Right lobe of liver (tissue), 6 donors: ENCODE data around the gene INO80E. TPM values are rescaled to one million over a fixed set of nuclear protein-coding genes. Genes with fewer than 3 reads are reported as not detected.

ENCODE experiments used
- ATAC-seq, 4 donors: fragments of 200-7000 bp; cut with Tn5 transposase; one replicate each; pipeline ENCODE4 v1.9.1; 2020; ENCODE audit warnings: mild to moderate bottlenecking in 4 of 4, moderate library complexity in 4 of 4
- DNase-seq, 3 donors: peaks; one replicate each; pipeline ENCODE4 v3.0.0-alpha.2; 2020
- H3K27ac ChIP-seq, 3 donors: fragments of 200-600 bp; one replicate each; pipeline ENCODE4 v1.8.0; 2022
- H3K27me3 ChIP-seq, 2 donors: fragments of 200-600 bp; one replicate each; pipeline ENCODE4 v1.8.0; 2022
- H3K36me3 ChIP-seq, 4 donors: fragments of 200-600 bp; sonication (generic) in 1 of 4; one replicate each; pipeline versions ENCODE4 v1.5.1 to v1.8.0; 2017 to 2022; ENCODE audit warnings: control low read depth in 1 of 4
- H3K4me1 ChIP-seq, 4 donors: fragments of 200-600 bp; sonication (generic) in 1 of 4; one replicate each; pipeline versions ENCODE4 v1.5.1 to v1.8.0; 2017 to 2022; ENCODE audit warnings: control low read depth in 1 of 4
- H3K4me3 ChIP-seq, 3 donors: fragments of 200-600 bp; one replicate each; pipeline ENCODE4 v1.8.0; 2022
- H3K9me3 ChIP-seq, 4 donors: fragments of 200-600 bp; sonication (generic) in 1 of 4; one replicate each; pipeline versions ENCODE4 v1.5.1 to v1.8.0; 2017 to 2022; ENCODE audit warnings: control low read depth in 1 of 4
- POLR2A ChIP-seq: fragments of 450-650 bp; IDR thresholded peaks from one replicate; pipeline ENCODE4 v1.6.1; 2017; ENCODE audit warnings: antibody characterized with exemption, mild to moderate bottlenecking
- WGBS: methylation state at CpG from one replicate; pipeline ENCODE4 v1.1.6; 2018; ENCODE audit warnings: low coverage, low lambda C conversion rate; ENCODE audit not compliant: insufficient coverage; ENCODE audit errors: missing lambda C conversion rate; 5-methylcytosine and 5-hydroxymethylcytosine counted together
- intact Hi-C, 2 donors: fragments of 100-400 bp; cut with DNase I; formaldehyde crosslinking; loops; one replicate each; pipeline versions ENCODE4 v1.11.2 to v1.14.1; 2022
- total RNA-seq, 6 experiments: library from RNA; depleted of rRNA in 2 of 6; stranded (reverse); fragments of >200 nt in 2 of 6; fragmentation: NEBNext Ultra II Directional in 3 of 6; extraction: Animal tissue kit (Norgen Biotek cat#: 25700) in 3 of 6; gene quantifications; one replicate each; pipeline versions ENCODE4 v1.1.0 to v1.2.4, GENCODE V29; 2016 to 2023
- TF ChIP-seq, protein P1 (sequence below), 4 donors: fragments of 200-600 bp in 3 of 4; fragments of 450-650 bp in 1 of 4; IDR thresholded peaks; one replicate each; pipeline versions ENCODE4 v1.5.1 to v1.8.0; 2016 to 2022; ENCODE audit warnings: antibody characterized with exemption in 4 of 4, mild to moderate bottlenecking in 2 of 4
- donor health status: DM: no; HTN: yes; CAD: no.
- donor health status: DM: no; HTN: no; CAD: no.
- donor health status: DM: no; HTN: no; CAD: no.
- donor health status: DM: no; HTN: yes; CAD: no.
- donor health status: DM: no; HTN: yes; CAD: no.

The INO80E gene
- total RNA-seq, 6 experiments from 2014 or later, result 22.3 to 45.8 (median 33.2) TPM

DNA sequence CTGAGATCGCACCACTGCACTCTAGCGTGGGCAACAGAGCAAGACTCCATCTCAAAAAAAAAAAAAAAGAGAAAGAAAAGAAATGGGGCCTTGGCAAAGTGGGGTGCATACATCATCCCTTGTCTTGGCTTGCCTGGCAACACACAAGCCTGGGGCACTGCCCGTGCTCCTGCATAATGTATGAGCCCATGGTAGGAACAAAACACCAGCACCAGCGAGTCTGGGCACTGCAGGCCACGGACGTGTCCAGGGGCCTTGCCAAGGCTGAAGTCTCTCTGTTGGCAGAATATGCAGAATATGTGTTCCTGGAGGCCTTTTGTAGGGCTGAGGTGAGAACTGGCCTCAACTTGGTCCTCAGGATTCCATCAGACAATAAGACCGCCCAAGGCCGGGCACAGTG, 53.8 kb downstream of the INO80E start:
- WGBS, result 93% methylated on average over 5 of the region's 8 CpGs
- DNase-seq (no peak), ATAC-seq (no peak)
- TF ChIP-seq, protein P1, sequence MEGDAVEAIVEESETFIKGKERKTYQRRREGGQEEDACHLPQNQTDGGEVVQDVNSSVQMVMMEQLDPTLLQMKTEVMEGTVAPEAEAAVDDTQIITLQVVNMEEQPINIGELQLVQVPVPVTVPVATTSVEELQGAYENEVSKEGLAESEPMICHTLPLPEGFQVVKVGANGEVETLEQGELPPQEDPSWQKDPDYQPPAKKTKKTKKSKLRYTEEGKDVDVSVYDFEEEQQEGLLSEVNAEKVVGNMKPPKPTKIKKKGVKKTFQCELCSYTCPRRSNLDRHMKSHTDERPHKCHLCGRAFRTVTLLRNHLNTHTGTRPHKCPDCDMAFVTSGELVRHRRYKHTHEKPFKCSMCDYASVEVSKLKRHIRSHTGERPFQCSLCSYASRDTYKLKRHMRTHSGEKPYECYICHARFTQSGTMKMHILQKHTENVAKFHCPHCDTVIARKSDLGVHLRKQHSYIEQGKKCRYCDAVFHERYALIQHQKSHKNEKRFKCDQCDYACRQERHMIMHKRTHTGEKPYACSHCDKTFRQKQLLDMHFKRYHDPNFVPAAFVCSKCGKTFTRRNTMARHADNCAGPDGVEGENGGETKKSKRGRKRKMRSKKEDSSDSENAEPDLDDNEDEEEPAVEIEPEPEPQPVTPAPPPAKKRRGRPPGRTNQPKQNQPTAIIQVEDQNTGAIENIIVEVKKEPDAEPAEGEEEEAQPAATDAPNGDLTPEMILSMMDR (IDR thresholded peaks at IDR 0.05), result no peak
- no peak for TF ChIP-seq POLR2A
- intact Hi-C loops, result no loop called here
- Histone ChIP-seq H3K9me3 (no peaks in the 10 kb centered on the region), H3K27ac (no peak overlapping the region), H3K27me3 (no peaks in the 10 kb centered on the region), H3K4me3 (no peak overlapping the region), H3K36me3 (no peaks in the 10 kb centered on the region), H3K4me1 (peaks cover 0 to 4% (median 0%) of the 10 kb centered on the region in 4 donors)

GRCh38 chr16:30051518-30051917, 55.5 kb downstream of the INO80E start:
- Histone ChIP-seq H3K4me1 (peaks cover 0 to 4% (median 0%) of the 10 kb centered on the region in 4 donors), H3K27ac (no peak overlapping the region), H3K27me3 (no peaks in the 10 kb centered on the region), H3K4me3 (no peak overlapping the region), H3K9me3 (no peaks in the 10 kb centered on the region), H3K36me3 (no peaks in the 10 kb centered on the region)
- ATAC-seq (no peak), DNase-seq (no peak)
- intact Hi-C loops, result no loop called here
- TF ChIP-seq, protein P1 (IDR thresholded peaks at IDR 0.05), result no peak
- no peak for TF ChIP-seq POLR2A
- 83% methylated on average over 2 of the region's 3 CpGs for WGBS

GRCh38 chr16:30052671-30053372, 56.8 kb downstream of the INO80E start:
- Histone ChIP-seq H3K9me3 (no peaks in the 10 kb centered on the region), H3K4me3 (peak overlapping the region; percentile 66 to 74 (median 69)), H3K27ac (peak overlapping the region in 1 of 3 donors; percentile 40), H3K36me3 (no peaks in the 10 kb centered on the region), H3K4me1 (peaks cover 0 to 4% (median 0%) of the 10 kb centered on the region in 4 donors), H3K27me3 (no peaks in the 10 kb centered on the region)
- intact Hi-C loops, result no loop called here
- WGBS, result 8% methylated on average over 21 of the region's 58 CpGs
- ATAC-seq, result peak; percentile 91 to 99 (median 96)
- peak; percentile 94 to 96 (median 95) for DNase-seq
- no peak for TF ChIP-seq POLR2A
- TF ChIP-seq, protein P1 (IDR thresholded peaks at IDR 0.05), result no peak

DNA sequence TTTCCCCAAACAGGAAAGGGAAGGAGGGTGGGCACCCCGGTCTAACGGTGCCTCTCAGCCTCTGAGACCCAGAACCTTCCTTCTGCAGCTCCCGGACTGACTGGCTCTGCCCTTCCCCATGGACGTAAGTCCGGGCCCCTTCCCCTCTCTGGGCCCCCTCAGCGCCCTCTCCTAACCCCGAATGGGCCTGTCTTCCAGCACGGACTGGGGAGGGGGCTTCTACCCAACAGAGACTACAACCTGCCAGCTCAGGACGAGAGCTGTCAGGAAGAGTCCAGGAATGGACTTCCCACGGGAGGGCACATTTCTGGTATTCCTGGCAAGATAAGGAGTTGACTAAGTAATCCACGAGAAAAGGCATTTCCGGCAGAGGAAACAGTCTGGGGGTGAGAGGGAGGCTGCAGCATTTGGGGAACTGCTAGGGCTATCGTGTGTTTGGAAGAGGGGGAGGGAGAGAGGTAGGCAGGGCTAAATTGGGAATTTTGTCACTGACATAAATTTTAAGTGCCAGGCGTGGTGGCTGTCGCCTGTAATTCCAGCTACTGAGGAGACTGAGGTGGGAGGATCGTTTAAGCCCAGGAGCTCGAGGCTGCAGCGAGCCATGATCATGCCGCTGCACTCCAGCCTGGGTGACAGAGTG, 57.5 kb downstream of the INO80E start:
- Histone ChIP-seq H3K4me3 (peak overlapping the region; percentile 66 to 74 (median 69)), H3K27ac (peak overlapping the region in 1 of 3 donors; percentile 40), H3K27me3 (no peaks in the 10 kb centered on the region), H3K36me3 (no peaks in the 10 kb centered on the region), H3K4me1 (peaks cover 0 to 4% (median 0%) of the 10 kb centered on the region in 4 donors), H3K9me3 (no peaks in the 10 kb centered on the region)
- WGBS, result 12% methylated on average over 18 of the region's 19 CpGs
- peak; percentile 11 to 36 (median 15) for ATAC-seq
- intact Hi-C loops, result no loop called here
- no peak for DNase-seq
- no peak for TF ChIP-seq POLR2A

- H3K4me1 ChIP-seq, result peaks cover 0 to 4% (median 0%) of the 10 kb centered on the region in 4 donors
- ATAC-seq (no peak), DNase-seq (no peak)
- H3K36me3 ChIP-seq, result no peaks in the 10 kb centered on the region
- intact Hi-C loops, result no loop called here
- H3K27ac ChIP-seq, result no peak overlapping the region
- H3K4me3 ChIP-seq, result no peak overlapping the region
- no peaks in the 10 kb centered on the region for H3K27me3 ChIP-seq
- no peak for TF ChIP-seq POLR2A
- TF ChIP-seq, protein P1 (IDR thresholded peaks at IDR 0.05), result no peak
- H3K9me3 ChIP-seq, result no peaks in the 10 kb centered on the region
- 80% methylated on average over 5 of the region's 8 CpGs for WGBS
Observed at GRCh38 chr16:30054451-30054850, 58.4 kb downstream of the INO80E start.
